Natural killer cell (primary cell): Measurements from ENCODE around the gene TSR2. TPM values are rescaled to one million over a fixed set of nuclear protein-coding genes. Genes with fewer than 3 reads are reported as not detected.

Experiments used
- ATAC-seq, 3 donors: fragments of 150-1000 bp in 2 of 3; fragments of 200-7000 bp in 1 of 3; cut with Tn5 transposase; 1 replicate in 1 of 3; 2 replicates in 2 of 3; pipeline ENCODE4 v1.10.0; 2021; ENCODE audit warnings: mild to moderate bottlenecking in 2 of 3, moderate library complexity in 2 of 3
- DNase-seq, 2 donors: peaks; one replicate each; pipeline versions ENCODE4 v3.0.0 to v3.0.0-alpha.2; 2013 to 2021; ENCODE audit warnings: mixed read lengths in 1 of 2
- H3K27ac ChIP-seq: one replicate; pipeline ENCODE4 v1.5.1; 2013; ENCODE audit warnings: mild to moderate bottlenecking, low read length
- H3K27me3 ChIP-seq: one replicate; pipeline ENCODE4 v1.6.1; 2013; ENCODE audit warnings: low read length; ENCODE audit not compliant: control insufficient read depth, insufficient read depth
- H3K36me3 ChIP-seq: one replicate; pipeline ENCODE4 v1.6.1; 2013; ENCODE audit warnings: low read length; ENCODE audit not compliant: control insufficient read depth, insufficient read depth
- H3K4me1 ChIP-seq: one replicate; pipeline ENCODE4 v1.6.1; 2013; ENCODE audit warnings: low read length; ENCODE audit not compliant: control insufficient read depth, insufficient read depth
- H3K4me3 ChIP-seq: one replicate; pipeline ENCODE4 v1.5.1; 2013; ENCODE audit warnings: low read length
- H3K9me3 ChIP-seq: one replicate; pipeline ENCODE4 v1.6.1; 2013; ENCODE audit warnings: low read length; ENCODE audit not compliant: control insufficient read depth, insufficient read depth
- H3K27ac Mint-ChIP-seq, 2 donors: one replicate each; pipeline ENCODE4 v1.8.0; 2022; ENCODE audit warnings: mild to moderate bottlenecking in 2 of 2, mixed read lengths in 2 of 2, moderate library complexity in 1 of 2
- H3K27me3 Mint-ChIP-seq, 2 donors: one replicate each; pipeline ENCODE4 v1.8.0; 2022; ENCODE audit warnings: low read depth in 2 of 2, mixed read lengths in 2 of 2
- H3K36me3 Mint-ChIP-seq: one replicate; pipeline ENCODE4 v1.8.0; 2022; ENCODE audit warnings: mixed read lengths
- H3K4me1 Mint-ChIP-seq, 2 donors: one replicate each; pipeline ENCODE4 v1.8.0; 2022; ENCODE audit warnings: mixed read lengths in 2 of 2
- H3K4me3 Mint-ChIP-seq: one replicate; pipeline ENCODE4 v1.8.0; 2022; ENCODE audit warnings: mild to moderate bottlenecking, moderate library complexity, mixed read lengths
- H3K9me3 Mint-ChIP-seq, 2 donors: one replicate each; pipeline ENCODE4 v1.8.0; 2022; ENCODE audit warnings: mixed read lengths in 2 of 2
- CTCF ChIP-seq: fragments of 200-600 bp; IDR thresholded peaks from one replicate; pipeline ENCODE4 v1.8.0; 2022; ENCODE audit warnings: antibody characterized with exemption
- WGBS: methylation state at CpG from one replicate; pipeline ENCODE4 v1.1.7; 2013; ENCODE audit warnings: missing lambda C conversion rate; ENCODE audit not compliant: insufficient coverage; 5-methylcytosine and 5-hydroxymethylcytosine counted together
- intact Hi-C: fragments of 100-400 bp; cut with micrococcal nuclease; formaldehyde crosslinking; loops from one replicate; pipeline ENCODE4 v1.14.2; 2022
- total RNA-seq, 4 donors: library from RNA; stranded (reverse); fragments of 120-200 nt in 1 of 4; gene quantifications; one replicate each; pipeline versions ENCODE4 v1.2.3 to v1.2.4, GENCODE V29; 2013 to 2022

TSR2 gene
- total RNA-seq, 3 donors from 2014 or later (not counting 1 experiment from before 2014, with no cell fraction given): 39.0 to 40.4 (median 40.0) TPM

- WGBS: no CpG with 5 or more reads among the region's 1 CpG
Observed at GRCh38 chrX:54411732-54412131, 28.5 kb upstream of the TSR2 start.

GRCh38 chrX:54413753-54414152 is 26.5 kb upstream of the TSR2 start:
- TF ChIP-seq CTCF: no peak
- WGBS: 0% methylated on average over 2 of the region's 3 CpGs
- no peak overlapping the region for H3K4me3 Mint-ChIP-seq

More at GRCh38 chrX:54411732-54412131, 28.5 kb upstream of the TSR2 start:
- no peak overlapping the region for H3K4me3 ChIP-seq
- DNase-seq: no peak
- no peaks in the 10 kb centered on the region for H3K36me3 ChIP-seq
- H3K4me3 Mint-ChIP-seq: no peak overlapping the region
- no peaks in the 10 kb centered on the region for H3K9me3 ChIP-seq
- no peak for ATAC-seq
- H3K27me3 Mint-ChIP-seq: peaks cover 19 to 27% of the 10 kb centered on the region in 2 donors
- H3K36me3 Mint-ChIP-seq: no peaks in the 10 kb centered on the region
- no peak for TF ChIP-seq CTCF
- intact Hi-C loops: no loop called here
- H3K9me3 Mint-ChIP-seq: no peaks in the 10 kb centered on the region
- no peak overlapping the region for H3K27ac Mint-ChIP-seq
- H3K27ac ChIP-seq: no peak overlapping the region
- H3K4me1 Mint-ChIP-seq: peaks cover 9 to 19% of the 10 kb centered on the region in 2 donors
- H3K27me3 ChIP-seq: peaks cover 21% of the 10 kb centered on the region
- peaks cover 15% of the 10 kb centered on the region for H3K4me1 ChIP-seq

GRCh38 chrX:54415534-54416350 is 24.5 kb upstream of the TSR2 start:
- Histone ChIP-seq H3K4me3 (no peak overlapping the region), H3K9me3 (no peaks in the 10 kb centered on the region), H3K27ac (no peak overlapping the region), H3K36me3 (no peaks in the 10 kb centered on the region), H3K27me3 (peaks cover 16% of the 10 kb centered on the region), H3K4me1 (peaks cover 4% of the 10 kb centered on the region)
- peaks cover 31 to 54% of the 10 kb centered on the region in 2 donors for H3K27me3 Mint-ChIP-seq
- 26% methylated on average over 8 of the region's 13 CpGs for WGBS
- no peaks in the 10 kb centered on the region for H3K9me3 Mint-ChIP-seq
- peaks cover 4 to 5% of the 10 kb centered on the region in 2 donors for H3K4me1 Mint-ChIP-seq
- no peak for ATAC-seq
- H3K4me3 Mint-ChIP-seq: no peak overlapping the region
- peak in 1 of 2 donors; percentile 9 for DNase-seq
- TF ChIP-seq CTCF: no peak
- intact Hi-C loops: no loop called here
- no peaks in the 10 kb centered on the region for H3K36me3 Mint-ChIP-seq
- H3K27ac Mint-ChIP-seq: no peak overlapping the region

More at GRCh38 chrX:54413753-54414152, 26.5 kb upstream of the TSR2 start:
- Histone ChIP-seq H3K4me3 (no peak overlapping the region), H3K36me3 (no peaks in the 10 kb centered on the region), H3K9me3 (no peaks in the 10 kb centered on the region), H3K27me3 (peaks cover 22% of the 10 kb centered on the region), H3K4me1 (peaks cover 10% of the 10 kb centered on the region), H3K27ac (no peak overlapping the region)
- DNase-seq: peak in 1 of 2 donors; percentile 1
- Mint-ChIP-seq H3K9me3 (no peaks in the 10 kb centered on the region), H3K27ac (no peak overlapping the region), H3K36me3 (no peaks in the 10 kb centered on the region), H3K27me3 (peaks cover 22 to 35% of the 10 kb centered on the region in 2 donors), H3K4me1 (peaks cover 9 to 10% of the 10 kb centered on the region in 2 donors)
- intact Hi-C loops: no loop called here
- ATAC-seq: peak in 1 of 3 donors; percentile 24
